Measurements from ENCODE around the gene AP1M2.
"Not testable (repeated sequence)": the region's sequence is repeated elsewhere in the genome, so short reads cannot be mapped to it uniquely, and the experiment has no call there.

Gene AP1M2

GRCh38 chr19:10565028-10565566 lies 22.0 kb downstream of the AP1M2 start:
- DNase-seq (ENCODE audit: low read depth, low spot score) = no peak

GRCh38 chr19:10562609-10563008 lies 24.5 kb downstream of the AP1M2 start:
- DNase-seq (ENCODE audit: low read depth, low spot score) = no peak

GRCh38 chr19:10560154-10560553 lies 27.0 kb downstream of the AP1M2 start:
- DNase-seq (ENCODE audit: low read depth, low spot score) = no peak

GRCh38 chr19:10557603-10558197 lies 29.4 kb downstream of the AP1M2 start:
- no peak for DNase-seq (ENCODE audit: low read depth, low spot score)

- DNase-seq (ENCODE audit: low read depth, low spot score) = no peak
These were observed 31.5 kb downstream of the AP1M2 start for GRCh38 chr19:10555610-10555973.

GRCh38 chr19:10554760-10555609 lies 32.1 kb downstream of the AP1M2 start:
- no peak for DNase-seq (ENCODE audit: low read depth, low spot score)

- DNase-seq (ENCODE audit: low read depth, low spot score) = no peak
These were observed 33.1 kb downstream of the AP1M2 start for GRCh38 chr19:10553943-10554381.

GRCh38 chr19:10553087-10553667 lies 33.9 kb downstream of the AP1M2 start:
- DNase-seq (ENCODE audit: low read depth, low spot score) = no peak

- DNase-seq (ENCODE audit: low read depth, low spot score) = no peak
These were observed 34.5 kb downstream of the AP1M2 start for GRCh38 chr19:10552510-10553053.

- no peak for DNase-seq (ENCODE audit: low read depth, low spot score)
These were observed 35.3 kb downstream of the AP1M2 start for GRCh38 chr19:10551698-10552301.

- DNase-seq (ENCODE audit: low read depth, low spot score) = not testable (repeated sequence)
These were observed 36.1 kb downstream of the AP1M2 start for GRCh38 chr19:10551006-10551405.

- no peak for DNase-seq (ENCODE audit: low read depth, low spot score)
These were observed 36.8 kb downstream of the AP1M2 start for GRCh38 chr19:10550336-10550735.

- DNase-seq (ENCODE audit: low read depth, low spot score) = no peak
These were observed 37.4 kb downstream of the AP1M2 start for GRCh38 chr19:10549733-10550132.

GRCh38 chr19:10548746-10549276 lies 38.3 kb downstream of the AP1M2 start:
- DNase-seq (ENCODE audit: low read depth, low spot score) = no peak

- DNase-seq (ENCODE audit: low read depth, low spot score) = no peak
These were observed 40.3 kb downstream of the AP1M2 start for GRCh38 chr19:10546817-10547216.

GRCh38 chr19:10544753-10545251 lies 42.3 kb downstream of the AP1M2 start:
- DNase-seq (ENCODE audit: low read depth, low spot score) = no peak

- DNase-seq (ENCODE audit: low read depth, low spot score) = no peak
These were observed 42.8 kb downstream of the AP1M2 start for GRCh38 chr19:10544242-10544752.

- no peak for DNase-seq (ENCODE audit: low read depth, low spot score)
These were observed 43.5 kb downstream of the AP1M2 start, which contains the start of gene ATG4D for GRCh38 chr19:10543420-10544241. Gene ATG4D, plus strand, starts transcription at chr19:10543904. Its CDS starts 187 bp downstream, at chr19:10544091.

- DNase-seq (ENCODE audit: low read depth, low spot score) = no peak
These were observed 44.1 kb downstream of the AP1M2 start for GRCh38 chr19:10543059-10543419.

GRCh38 chr19:10539016-10539415 lies 48.1 kb downstream of the AP1M2 start:
- not testable (repeated sequence) for DNase-seq (ENCODE audit: low read depth, low spot score)
